ENCODE measurements around the gene STIM2.

GRCh38 chr4:26912810-26913209 is 52.2 kb downstream of the STIM2 start:
- no peak for TF ChIP-seq CTCF (conservative IDR thresholded peaks at IDR 0.05 in 1 of 2, IDR thresholded peaks at IDR 0.05 in 1 of 2; ENCODE audit: low read depth in 1 of 2, low read length in 2 of 2)
- no peak for TF ChIP-seq EZH2 (IDR thresholded peaks at IDR 0.05; ENCODE audit: low read length, missing control alignments)
